HG03196 (cell line): Measurements from ENCODE around the gene ALDH4A1.
"Not testable (repeated sequence)": the region's sequence is repeated elsewhere in the genome, so short reads cannot be mapped to it uniquely, and the experiment has no call there.

ENCODE experiments used
- ATAC-seq: cut with Tn5 transposase; IDR thresholded peaks from one replicate; pipeline ENCODE4 v1.9.1; 2021; ENCODE audit not compliant: unreplicated experiment

The ALDH4A1 gene

DNA sequence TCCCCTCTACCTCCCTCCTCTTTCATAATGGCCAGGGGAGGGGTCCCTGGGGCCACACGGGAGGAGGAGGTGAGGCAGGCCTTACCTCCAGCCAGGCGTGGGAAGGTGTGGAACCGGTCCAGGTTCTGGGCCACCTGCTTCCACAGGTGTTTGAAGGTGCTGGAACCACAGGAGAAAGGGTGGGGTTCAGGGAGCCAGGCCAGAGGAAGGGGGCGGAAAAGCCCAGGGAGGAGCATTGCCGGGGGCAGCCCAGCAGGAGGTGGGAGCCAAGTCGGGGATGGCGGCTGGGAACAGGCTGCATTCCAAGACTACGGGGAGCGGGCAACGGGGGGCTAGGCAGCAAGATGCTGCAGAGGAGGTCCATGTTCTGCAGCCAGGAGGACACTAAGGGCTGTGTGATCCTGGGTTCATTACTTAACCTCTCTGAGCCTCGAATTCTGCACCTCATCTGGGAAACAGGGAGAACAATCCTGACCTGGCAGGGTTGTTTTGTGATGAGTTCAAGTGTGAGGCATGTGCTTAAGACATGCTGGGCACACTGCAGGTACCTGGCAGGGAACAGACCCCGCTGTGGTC, 23.1 kb downstream of the ALDH4A1 start:
- no peak for ATAC-seq

DNA sequence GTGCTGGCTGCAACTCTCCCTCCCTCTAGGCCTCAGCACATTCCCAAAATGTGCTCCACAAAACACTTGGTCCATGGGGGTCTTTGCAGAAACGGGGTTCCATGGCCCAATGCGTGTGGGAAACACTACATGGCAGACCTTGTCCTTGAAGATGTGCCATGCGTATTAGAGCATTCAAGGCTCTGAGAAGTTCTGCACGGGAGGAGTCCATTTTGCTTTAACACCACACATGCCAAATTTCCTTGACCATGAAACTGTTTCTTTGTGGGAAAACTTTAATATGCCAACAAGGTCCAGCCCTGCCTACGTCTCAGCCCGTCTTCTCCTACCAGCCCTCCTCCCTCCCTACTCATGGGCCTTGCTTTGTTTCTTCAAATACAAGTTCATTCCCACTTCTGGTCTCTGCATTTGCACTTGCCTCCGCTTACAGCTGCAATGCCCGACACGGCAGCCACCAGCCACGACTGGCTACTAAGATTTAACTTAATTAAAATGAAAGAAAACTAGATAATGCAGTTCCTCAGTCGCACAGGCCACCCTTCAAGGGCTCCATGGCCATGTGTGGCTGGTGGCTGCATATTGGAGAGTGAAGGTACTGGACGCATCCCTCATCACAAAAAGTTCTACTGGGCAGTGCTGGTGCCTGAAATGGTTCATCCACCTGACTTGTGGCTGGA, 23.7 kb downstream of the ALDH4A1 start:
- no peak for ATAC-seq

DNA sequence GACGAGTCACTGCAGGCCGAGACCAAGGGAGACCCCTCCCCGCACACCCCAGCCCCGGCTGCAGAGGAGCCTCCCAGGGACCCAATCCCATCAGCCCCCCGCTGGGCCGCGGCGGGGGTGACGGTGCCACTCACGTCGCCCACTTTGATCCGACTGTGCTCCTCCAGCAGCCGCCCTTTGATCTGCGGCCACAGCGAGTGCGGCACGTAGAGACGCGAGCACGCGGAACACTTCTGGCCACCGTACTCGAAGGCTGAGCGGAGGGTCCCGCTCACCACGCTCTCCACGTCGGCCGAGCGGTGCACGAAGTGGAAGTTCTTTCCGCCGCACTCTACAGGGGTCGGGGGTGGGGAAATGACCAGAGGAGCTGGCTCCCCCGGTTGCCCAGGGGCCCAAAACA, 25.1 kb downstream of the ALDH4A1 start:
- no peak for ATAC-seq

DNA sequence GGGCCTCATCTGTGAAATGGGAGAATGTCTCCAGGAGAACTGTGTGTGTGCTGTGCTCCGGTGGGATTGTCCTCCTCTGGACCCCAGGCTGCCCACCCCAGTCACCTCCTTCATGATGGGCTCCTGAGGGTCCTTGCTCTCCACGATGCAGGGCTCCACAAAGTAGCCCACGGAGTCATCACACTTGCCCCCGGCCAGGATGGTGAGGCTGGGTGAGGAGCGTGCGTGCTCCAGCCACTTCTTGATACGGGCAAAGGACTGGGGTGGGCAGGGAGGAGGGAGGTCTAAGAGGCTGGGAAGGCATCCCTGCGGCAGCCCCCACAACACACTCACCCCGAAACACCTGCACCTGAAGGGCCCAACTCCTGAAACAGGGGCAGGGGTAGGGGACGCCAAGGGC, 26.1 kb downstream of the ALDH4A1 start:
- no peak for ATAC-seq

- ATAC-seq: no peak
Measured at GRCh38 chr1:18875796-18876128, 26.6 kb downstream of the ALDH4A1 start.

DNA sequence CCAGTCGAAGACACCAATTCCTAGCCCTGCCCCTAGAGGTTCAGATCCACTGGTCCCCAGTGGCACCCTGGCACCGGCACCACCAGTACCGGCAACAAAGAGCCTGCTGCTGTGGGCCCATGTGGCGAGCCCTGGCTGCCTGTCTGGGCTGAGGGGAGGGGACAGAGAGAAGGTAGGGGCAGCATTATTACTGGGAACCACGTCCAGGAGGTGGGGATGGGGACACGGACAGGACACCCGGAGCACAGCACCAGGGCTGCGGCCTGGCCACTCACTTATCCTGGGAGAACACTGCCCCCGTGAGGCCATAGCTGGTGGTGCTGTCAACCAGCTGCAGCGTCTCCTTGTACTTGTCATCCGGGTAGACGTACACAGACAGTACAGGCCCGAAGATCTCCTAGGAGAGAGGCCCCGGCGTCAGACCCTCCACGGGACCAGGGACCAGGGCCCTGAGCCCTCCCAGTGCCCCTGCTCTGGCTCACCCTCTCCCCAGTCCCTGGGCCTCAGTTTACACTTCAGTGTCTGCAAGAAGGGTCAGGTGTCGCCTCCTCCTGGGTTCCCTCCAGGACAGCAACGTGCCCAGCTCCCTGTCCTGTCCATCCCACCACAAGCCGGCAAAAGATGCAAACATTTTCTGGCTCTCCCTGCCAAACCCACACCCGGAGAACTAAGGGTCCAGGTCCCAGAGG, 27.1 kb downstream of the ALDH4A1 start:
- ATAC-seq: no peak

GRCh38 chr1:18874600-18874999, 27.8 kb downstream of the ALDH4A1 start:
- no peak for ATAC-seq

DNA sequence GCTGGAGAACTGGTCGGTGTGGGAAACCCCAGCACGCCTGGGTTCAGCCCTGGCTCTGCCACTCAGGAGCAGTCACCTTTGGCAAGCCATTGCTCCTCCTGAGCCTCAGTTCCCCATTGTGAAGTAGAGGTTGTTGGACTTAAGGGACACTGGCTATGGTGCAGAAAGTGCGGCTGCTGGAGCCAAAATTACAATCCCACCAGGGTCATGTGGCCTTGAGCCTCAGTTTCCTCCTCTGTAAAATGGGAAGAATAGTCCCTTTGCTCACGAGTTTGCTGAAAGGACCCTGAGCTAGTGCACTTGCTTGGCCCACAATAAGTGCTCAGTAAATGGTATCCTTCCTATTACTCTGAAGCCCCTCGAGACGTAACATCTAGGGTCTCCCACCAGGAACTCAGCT, 28.3 kb downstream of the ALDH4A1 start:
- ATAC-seq: no peak

- no peak for ATAC-seq
Measured at GRCh38 chr1:18872071-18872611, 30.2 kb downstream of the ALDH4A1 start.

DNA sequence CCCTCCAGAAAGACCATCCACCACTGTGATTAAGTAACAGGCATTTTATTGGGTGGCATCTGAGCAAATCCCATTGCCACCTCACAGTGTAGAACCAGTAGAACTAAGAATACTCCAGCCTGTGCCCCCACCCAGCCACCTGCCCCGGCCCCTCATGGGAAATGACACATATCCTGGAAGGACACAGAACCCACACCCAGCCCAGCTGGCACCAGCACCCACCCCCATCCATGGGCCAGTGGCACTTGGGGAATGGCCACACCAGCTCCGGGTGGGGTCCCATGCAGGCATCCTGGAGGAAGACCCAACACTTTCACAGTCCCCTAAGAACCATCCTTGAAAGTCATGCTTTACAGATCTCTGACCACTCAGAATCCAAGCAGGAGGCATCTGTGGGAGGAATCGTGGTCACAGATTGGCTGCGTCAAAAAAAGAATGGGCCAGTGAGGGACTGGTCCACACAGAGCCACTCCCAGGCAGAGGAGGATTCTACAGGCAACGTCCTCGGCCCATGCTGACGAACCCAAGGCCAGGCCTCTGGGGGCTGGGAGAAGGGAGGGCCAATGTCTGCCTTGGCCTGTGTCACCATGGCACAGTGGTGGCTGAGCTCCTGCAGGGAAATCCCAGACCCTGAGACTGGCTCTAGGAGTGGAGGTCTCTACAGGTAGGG, 30.8 kb downstream of the ALDH4A1 start:
- ATAC-seq: no peak

- ATAC-seq: no peak
Measured at GRCh38 chr1:18870957-18871356, 31.4 kb downstream of the ALDH4A1 start.

- not testable (repeated sequence) for ATAC-seq
Measured at GRCh38 chr1:18870595-18870865, 31.8 kb downstream of the ALDH4A1 start.

GRCh38 chr1:18869847-18870594, 32.3 kb downstream of the ALDH4A1 start:
- no peak for ATAC-seq

DNA sequence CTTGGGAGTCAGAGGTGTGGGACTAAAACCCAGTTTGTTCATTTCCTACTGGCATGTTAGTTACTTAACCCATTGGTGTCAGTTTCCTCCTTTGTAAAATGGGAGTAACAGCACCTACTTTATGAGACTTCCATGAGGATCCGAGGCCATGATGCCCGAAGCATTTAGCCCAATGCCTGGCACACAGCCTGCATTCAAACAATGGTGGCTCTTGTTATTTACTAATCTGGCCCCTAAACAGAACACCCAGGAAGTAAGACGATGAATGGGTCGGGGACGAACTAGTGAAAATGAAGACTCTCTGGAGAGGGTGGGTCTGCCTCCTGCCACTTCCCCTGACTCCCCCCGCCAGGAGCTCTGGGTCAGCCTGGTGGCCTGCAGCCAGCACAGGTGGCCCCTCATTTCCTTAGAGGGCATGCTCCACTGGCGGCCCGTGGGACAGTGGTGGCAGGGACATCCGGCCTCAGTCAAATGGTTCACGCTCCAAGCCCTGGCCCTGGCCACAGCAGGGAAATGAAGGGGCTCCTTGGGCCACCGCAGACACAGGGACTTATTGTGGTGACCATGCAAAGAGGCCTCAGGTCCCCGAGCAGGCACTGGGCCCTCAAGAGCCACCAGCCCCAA, 33.4 kb downstream of the ALDH4A1 start:
- no peak for ATAC-seq

DNA sequence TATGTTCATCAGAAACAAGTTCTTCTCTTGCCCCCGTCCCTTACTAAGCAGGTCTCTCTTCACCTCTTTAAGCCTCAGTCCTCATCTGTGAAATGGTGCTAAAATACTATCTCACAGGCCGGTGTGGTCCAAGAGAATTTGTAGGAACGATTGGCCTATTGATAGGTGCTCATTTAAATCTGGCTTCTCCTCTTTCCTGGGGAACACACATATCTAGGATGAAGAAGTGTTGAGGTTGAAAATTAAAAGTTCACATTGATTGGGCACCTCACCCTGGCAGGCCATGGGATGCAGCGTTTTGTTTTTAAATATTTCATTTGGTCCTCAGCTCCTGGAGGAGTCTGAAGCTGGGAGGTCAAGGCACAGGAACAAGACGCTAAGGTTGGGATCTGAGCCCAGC, 34.0 kb downstream of the ALDH4A1 start:
- ATAC-seq: no peak

DNA sequence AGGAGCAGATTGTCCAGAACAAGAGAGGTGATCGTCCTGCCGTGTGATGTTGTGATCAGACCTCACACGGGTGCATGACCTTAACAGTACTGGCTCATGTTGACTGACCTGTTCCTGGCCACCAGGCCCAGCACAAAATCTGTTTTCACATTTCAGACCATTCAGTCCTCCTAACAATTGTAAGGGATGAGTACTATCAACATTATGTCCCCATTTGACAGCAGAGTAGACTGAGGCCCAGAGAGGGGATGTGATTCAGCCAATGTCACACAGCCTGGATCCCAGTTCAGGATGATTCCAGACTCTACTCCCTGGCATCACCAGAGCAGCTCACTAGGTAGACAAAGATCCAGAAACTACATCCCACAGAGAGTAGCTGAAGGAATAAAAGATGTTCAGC, 35.5 kb downstream of the ALDH4A1 start:
- no peak for ATAC-seq

- no peak for ATAC-seq
Measured at GRCh38 chr1:18866314-18866713, 36.0 kb downstream of the ALDH4A1 start.

DNA sequence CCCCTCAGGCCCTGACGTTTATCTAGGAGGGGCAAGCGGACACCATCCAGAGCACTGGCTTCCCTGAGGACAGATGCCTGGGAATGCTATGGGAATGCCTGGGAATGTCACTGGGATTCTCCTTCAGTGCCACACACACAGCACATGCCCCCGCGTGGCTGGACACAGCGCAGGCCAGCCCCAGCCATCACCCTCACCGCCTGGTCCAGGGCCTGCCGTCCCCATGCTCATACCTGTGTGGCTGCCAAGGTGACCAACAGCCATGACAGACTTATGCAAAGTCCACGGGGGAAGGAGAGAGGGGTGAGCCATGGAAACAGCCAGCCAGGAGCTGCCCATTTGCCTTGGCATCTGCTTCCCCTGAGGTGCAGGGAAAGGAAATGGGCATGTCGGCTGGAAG, 37.2 kb downstream of the ALDH4A1 start:
- ATAC-seq: no peak

DNA sequence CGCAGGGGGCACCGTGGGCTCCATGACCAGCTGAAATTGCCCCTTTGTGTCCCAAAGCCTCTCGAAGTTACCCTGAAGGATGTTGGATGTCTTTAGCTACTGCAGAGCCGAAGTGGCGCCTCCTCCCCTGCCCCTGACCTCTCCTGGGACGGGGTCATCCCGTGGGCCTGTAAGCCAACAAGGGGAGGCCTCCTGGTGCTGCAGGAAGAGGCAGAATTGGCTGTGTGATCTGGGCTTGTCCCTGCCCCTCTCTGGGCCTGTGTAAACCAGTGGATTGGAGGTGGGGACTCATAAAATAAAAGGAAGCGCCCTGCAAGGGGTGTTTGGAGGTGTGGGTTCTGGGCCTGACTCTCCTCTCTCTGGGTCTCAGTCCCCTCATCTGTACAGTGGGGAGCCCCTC, 40.8 kb downstream of the ALDH4A1 start:
- ATAC-seq: no peak

- no peak for ATAC-seq
Measured at GRCh38 chr1:18861082-18861481, 41.3 kb downstream of the ALDH4A1 start.

GRCh38 chr1:18859560-18859959, 42.8 kb downstream of the ALDH4A1 start, which contains the start of gene TAS1R2:
TSS of gene TAS1R2 (minus strand) at chr1:18859660. CDS start at chr1:18859660, 0 bp downstream.
- ATAC-seq: no peak
